Liver (tissue), 9 donors: ENCODE data around the gene MACROH2A2. TPM values are rescaled to one million over a fixed set of nuclear protein-coding genes. Genes with fewer than 3 reads are reported as not detected.

Experiments
- DNase-seq: peaks from one replicate; pipeline ENCODE4 v3.0.0-alpha.2; 2017; ENCODE audit warnings: low spot score
- H3K27ac ChIP-seq, 2 donors: one replicate each; pipeline ENCODE4 v1.7.0; 2013; ENCODE audit warnings: inconsistent platforms in 2 of 2, low read length in 2 of 2, control low read depth in 1 of 2, low read depth in 1 of 2, mild to moderate bottlenecking in 1 of 2
- H3K27me3 ChIP-seq, 4 donors: one replicate each; pipeline versions ENCODE4 v1.6.1 to v1.7.0; 2013; ENCODE audit warnings: low read length in 3 of 4, inconsistent platforms in 1 of 4, mild to moderate bottlenecking in 1 of 4, moderate library complexity in 1 of 4; ENCODE audit not compliant: control insufficient read depth in 4 of 4, insufficient read depth in 4 of 4
- H3K36me3 ChIP-seq, 4 donors: one replicate each; pipeline versions ENCODE4 v1.6.1 to v1.7.0; 2013; ENCODE audit warnings: low read length in 3 of 4, mild to moderate bottlenecking in 3 of 4, low read depth in 1 of 4, moderate library complexity in 1 of 4; ENCODE audit not compliant: control insufficient read depth in 4 of 4, insufficient read depth in 3 of 4
- H3K4me1 ChIP-seq, 4 donors: one replicate each; pipeline versions ENCODE4 v1.6.1 to v1.7.0; 2013; ENCODE audit warnings: low read length in 3 of 4, mild to moderate bottlenecking in 3 of 4, moderate library complexity in 1 of 4; ENCODE audit not compliant: control insufficient read depth in 4 of 4, insufficient read depth in 4 of 4
- H3K4me3 ChIP-seq, 3 donors: one replicate each; pipeline versions ENCODE4 v1.6.1 to v1.7.0; 2013; ENCODE audit warnings: low read length in 3 of 3, control low read depth in 1 of 3, low read depth in 1 of 3, mild to moderate bottlenecking in 1 of 3
- H3K9ac ChIP-seq, 2 donors: one replicate each; pipeline ENCODE4 v1.7.0; 2013; ENCODE audit warnings: low read length in 2 of 2, mild to moderate bottlenecking in 2 of 2, moderate library complexity in 2 of 2, control low read depth in 1 of 2, low read depth in 1 of 2
- H3K9me3 ChIP-seq, 4 donors: one replicate each; pipeline versions ENCODE4 v1.6.1 to v1.7.0; 2013; ENCODE audit warnings: low read length in 3 of 4; ENCODE audit not compliant: control insufficient read depth in 4 of 4
- FOXA1 ChIP-seq: IDR thresholded peaks from 2 replicates; pipeline ENCODE4 v1.6.1; 2016; ENCODE audit warnings: antibody characterized with exemption
- FOXA2 ChIP-seq: IDR thresholded peaks from 2 replicates; pipeline ENCODE4 v1.6.1; 2016; ENCODE audit warnings: antibody characterized with exemption
- GABPA ChIP-seq, 2 donors: IDR thresholded peaks in 1 of 2; conservative IDR thresholded peaks in 1 of 2; 2 replicates each; pipeline ENCODE4 v1.6.1; 2016; ENCODE audit warnings: antibody characterized with exemption in 2 of 2, mild to moderate bottlenecking in 1 of 2, moderate library complexity in 1 of 2
- HNF4G ChIP-seq: IDR thresholded peaks from 2 replicates; pipeline ENCODE4 v1.6.1; 2016; ENCODE audit warnings: antibody characterized with exemption
- JUND ChIP-seq, 2 donors: IDR thresholded peaks; 2 replicates each; pipeline ENCODE4 v1.6.1; 2016; ENCODE audit warnings: antibody characterized with exemption in 2 of 2
- NR2F2 ChIP-seq: IDR thresholded peaks from 2 replicates; pipeline ENCODE4 v1.6.1; 2016; ENCODE audit warnings: antibody characterized with exemption
- TAF1 ChIP-seq: conservative IDR thresholded peaks from 2 replicates; pipeline ENCODE4 v1.6.1; 2016; ENCODE audit warnings: antibody characterized with exemption, mild to moderate bottlenecking
- WGBS: extraction: QIAGEN DNeasy Blood & Tissue Kit; methylation state at CpG from one replicate; pipeline ENCODE4 v1.1.7; 2013; 5-methylcytosine and 5-hydroxymethylcytosine counted together
- polyA plus RNA-seq, 2 donors: library from polyadenylated mRNA; stranded (reverse) in 1 of 2; unstranded in 1 of 2; fragments of 200-250 nt in 1 of 2; fragments of >200 nt in 1 of 2; fragmentation: Nextera tagmentation in 1 of 2; extraction: Ambion mirVana in 1 of 2; gene quantifications; one replicate each; pipeline versions ENCODE4 v1.2.1 to v1.2.3, GENCODE V29; 2013 to 2015
- total RNA-seq, 2 donors: library from RNA; depleted of rRNA; stranded (reverse); fragments of >200 nt; gene quantifications; one replicate each; pipeline ENCODE4 v1.2.3, GENCODE V29; 2014
- TF ChIP-seq, protein P1 (sequence below): fragments of 150-350 bp; IDR thresholded peaks from 2 replicates; pipeline ENCODE4 v1.5.1; 2017; ENCODE audit warnings: improper control_type of control experiment, low read depth, low read length; ENCODE audit not compliant: missing input control
- TF ChIP-seq, protein P2 (sequence below): IDR thresholded peaks from 2 replicates; pipeline ENCODE4 v1.6.1; 2016; ENCODE audit warnings: antibody characterized with exemption
- TF ChIP-seq, protein P3 (sequence below): IDR thresholded peaks from 2 replicates; pipeline ENCODE4 v1.6.1; 2016; ENCODE audit warnings: antibody characterized with exemption
- TF ChIP-seq, protein P4 (sequence below): IDR thresholded peaks from 2 replicates; pipeline ENCODE4 v1.6.1; 2016; ENCODE audit warnings: antibody characterized with exemption, mild to moderate bottlenecking
- TF ChIP-seq, protein P5 (sequence below): IDR thresholded peaks from 2 replicates; pipeline ENCODE4 v1.6.1; 2016; ENCODE audit warnings: antibody characterized with exemption
- donor health status: healthy.
- donor health status: healthy.
- donor health status: healthy.
- donor health status: healthy.
- donor health status: healthy.

Gene MACROH2A2
- total and polyA plus RNA-seq, 4 donors, result 1.2 to 7.2 (median 3.4) TPM

DNA sequence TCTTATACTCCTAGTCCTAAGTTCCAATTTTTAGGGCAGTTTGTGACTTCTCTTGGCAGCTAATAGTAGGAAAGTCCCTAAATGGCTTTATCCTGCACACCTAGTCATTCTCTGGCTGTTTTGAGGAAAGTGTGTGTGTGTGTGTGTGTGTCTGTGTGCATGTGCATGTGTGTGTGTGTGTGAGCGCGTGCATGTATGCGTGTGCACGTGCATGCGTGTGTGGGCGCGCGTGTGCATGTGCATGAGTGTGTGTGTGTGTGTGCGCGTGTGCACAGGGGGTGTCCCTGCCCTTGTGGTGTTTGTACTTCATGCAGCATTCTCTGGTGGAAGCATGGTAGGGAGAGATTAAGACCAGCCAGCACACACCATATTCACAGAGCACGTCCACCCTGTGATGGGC is 18.2 kb downstream of the MACROH2A2 start:
- no peaks in the 10 kb centered on the region for H3K4me1 ChIP-seq
- H3K27ac ChIP-seq, result no peak overlapping the region
- no peaks in the 10 kb centered on the region for H3K36me3 ChIP-seq
- no peak overlapping the region for H3K9ac ChIP-seq
- H3K9me3 ChIP-seq, result no peaks in the 10 kb centered on the region
- no peak overlapping the region for H3K4me3 ChIP-seq
- WGBS, result 97% methylated on average over 11 of the region's 11 CpGs
- no peak for TF ChIP-seq FOXA2
- TF ChIP-seq, protein P1, sequence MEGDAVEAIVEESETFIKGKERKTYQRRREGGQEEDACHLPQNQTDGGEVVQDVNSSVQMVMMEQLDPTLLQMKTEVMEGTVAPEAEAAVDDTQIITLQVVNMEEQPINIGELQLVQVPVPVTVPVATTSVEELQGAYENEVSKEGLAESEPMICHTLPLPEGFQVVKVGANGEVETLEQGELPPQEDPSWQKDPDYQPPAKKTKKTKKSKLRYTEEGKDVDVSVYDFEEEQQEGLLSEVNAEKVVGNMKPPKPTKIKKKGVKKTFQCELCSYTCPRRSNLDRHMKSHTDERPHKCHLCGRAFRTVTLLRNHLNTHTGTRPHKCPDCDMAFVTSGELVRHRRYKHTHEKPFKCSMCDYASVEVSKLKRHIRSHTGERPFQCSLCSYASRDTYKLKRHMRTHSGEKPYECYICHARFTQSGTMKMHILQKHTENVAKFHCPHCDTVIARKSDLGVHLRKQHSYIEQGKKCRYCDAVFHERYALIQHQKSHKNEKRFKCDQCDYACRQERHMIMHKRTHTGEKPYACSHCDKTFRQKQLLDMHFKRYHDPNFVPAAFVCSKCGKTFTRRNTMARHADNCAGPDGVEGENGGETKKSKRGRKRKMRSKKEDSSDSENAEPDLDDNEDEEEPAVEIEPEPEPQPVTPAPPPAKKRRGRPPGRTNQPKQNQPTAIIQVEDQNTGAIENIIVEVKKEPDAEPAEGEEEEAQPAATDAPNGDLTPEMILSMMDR, result no peak
- TF ChIP-seq GABPA (IDR thresholded peaks at IDR 0.05 in 1 of 2, conservative IDR thresholded peaks at IDR 0.05 in 1 of 2), result no peak
- TF ChIP-seq, protein P2, sequence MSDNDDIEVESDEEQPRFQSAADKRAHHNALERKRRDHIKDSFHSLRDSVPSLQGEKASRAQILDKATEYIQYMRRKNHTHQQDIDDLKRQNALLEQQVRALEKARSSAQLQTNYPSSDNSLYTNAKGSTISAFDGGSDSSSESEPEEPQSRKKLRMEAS, result no peak
- TF ChIP-seq JUND (IDR thresholded peaks at IDR 0.05), result no peak
- no peak for TF ChIP-seq TAF1
- no peak for TF ChIP-seq NR2F2
- no peak for TF ChIP-seq HNF4G
- TF ChIP-seq, protein P3, sequence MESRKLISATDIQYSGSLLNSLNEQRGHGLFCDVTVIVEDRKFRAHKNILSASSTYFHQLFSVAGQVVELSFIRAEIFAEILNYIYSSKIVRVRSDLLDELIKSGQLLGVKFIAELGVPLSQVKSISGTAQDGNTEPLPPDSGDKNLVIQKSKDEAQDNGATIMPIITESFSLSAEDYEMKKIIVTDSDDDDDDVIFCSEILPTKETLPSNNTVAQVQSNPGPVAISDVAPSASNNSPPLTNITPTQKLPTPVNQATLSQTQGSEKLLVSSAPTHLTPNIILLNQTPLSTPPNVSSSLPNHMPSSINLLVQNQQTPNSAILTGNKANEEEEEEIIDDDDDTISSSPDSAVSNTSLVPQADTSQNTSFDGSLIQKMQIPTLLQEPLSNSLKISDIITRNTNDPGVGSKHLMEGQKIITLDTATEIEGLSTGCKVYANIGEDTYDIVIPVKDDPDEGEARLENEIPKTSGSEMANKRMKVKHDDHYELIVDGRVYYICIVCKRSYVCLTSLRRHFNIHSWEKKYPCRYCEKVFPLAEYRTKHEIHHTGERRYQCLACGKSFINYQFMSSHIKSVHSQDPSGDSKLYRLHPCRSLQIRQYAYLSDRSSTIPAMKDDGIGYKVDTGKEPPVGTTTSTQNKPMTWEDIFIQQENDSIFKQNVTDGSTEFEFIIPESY, result no peak
- no peaks in the 10 kb centered on the region for H3K27me3 ChIP-seq
- DNase-seq, result no peak

DNA sequence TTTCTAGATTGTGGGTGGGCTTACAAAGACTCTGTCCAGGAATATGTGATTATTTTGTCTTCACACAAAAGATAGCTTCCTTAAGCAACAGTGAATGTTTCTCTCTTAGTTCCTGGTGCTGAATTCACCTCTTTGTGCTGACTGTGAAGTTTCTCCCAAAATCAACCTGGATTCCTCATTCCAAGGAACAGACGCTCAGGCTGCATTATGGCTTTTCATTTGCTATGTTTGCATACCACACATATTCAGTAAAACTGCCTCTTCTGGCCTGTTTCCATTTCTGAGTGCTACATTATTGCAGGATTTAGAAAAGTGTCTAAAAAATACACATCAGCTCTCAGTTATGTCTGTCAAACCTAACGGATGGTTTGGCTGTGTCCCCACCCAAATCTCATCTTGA is 21.5 kb downstream of the MACROH2A2 start:
- Histone ChIP-seq H3K27me3 (no peaks in the 10 kb centered on the region), H3K4me1 (no peaks in the 10 kb centered on the region), H3K9ac (no peak overlapping the region), H3K4me3 (no peak overlapping the region), H3K9me3 (no peaks in the 10 kb centered on the region), H3K27ac (no peak overlapping the region), H3K36me3 (no peaks in the 10 kb centered on the region)
- TF ChIP-seq TAF1 (no peak), FOXA1 (no peak), FOXA2 (no peak), NR2F2 (no peak)
- TF ChIP-seq, protein P4, sequence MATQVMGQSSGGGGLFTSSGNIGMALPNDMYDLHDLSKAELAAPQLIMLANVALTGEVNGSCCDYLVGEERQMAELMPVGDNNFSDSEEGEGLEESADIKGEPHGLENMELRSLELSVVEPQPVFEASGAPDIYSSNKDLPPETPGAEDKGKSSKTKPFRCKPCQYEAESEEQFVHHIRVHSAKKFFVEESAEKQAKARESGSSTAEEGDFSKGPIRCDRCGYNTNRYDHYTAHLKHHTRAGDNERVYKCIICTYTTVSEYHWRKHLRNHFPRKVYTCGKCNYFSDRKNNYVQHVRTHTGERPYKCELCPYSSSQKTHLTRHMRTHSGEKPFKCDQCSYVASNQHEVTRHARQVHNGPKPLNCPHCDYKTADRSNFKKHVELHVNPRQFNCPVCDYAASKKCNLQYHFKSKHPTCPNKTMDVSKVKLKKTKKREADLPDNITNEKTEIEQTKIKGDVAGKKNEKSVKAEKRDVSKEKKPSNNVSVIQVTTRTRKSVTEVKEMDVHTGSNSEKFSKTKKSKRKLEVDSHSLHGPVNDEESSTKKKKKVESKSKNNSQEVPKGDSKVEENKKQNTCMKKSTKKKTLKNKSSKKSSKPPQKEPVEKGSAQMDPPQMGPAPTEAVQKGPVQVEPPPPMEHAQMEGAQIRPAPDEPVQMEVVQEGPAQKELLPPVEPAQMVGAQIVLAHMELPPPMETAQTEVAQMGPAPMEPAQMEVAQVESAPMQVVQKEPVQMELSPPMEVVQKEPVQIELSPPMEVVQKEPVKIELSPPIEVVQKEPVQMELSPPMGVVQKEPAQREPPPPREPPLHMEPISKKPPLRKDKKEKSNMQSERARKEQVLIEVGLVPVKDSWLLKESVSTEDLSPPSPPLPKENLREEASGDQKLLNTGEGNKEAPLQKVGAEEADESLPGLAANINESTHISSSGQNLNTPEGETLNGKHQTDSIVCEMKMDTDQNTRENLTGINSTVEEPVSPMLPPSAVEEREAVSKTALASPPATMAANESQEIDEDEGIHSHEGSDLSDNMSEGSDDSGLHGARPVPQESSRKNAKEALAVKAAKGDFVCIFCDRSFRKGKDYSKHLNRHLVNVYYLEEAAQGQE, result no peak
- TF ChIP-seq, protein P5, sequence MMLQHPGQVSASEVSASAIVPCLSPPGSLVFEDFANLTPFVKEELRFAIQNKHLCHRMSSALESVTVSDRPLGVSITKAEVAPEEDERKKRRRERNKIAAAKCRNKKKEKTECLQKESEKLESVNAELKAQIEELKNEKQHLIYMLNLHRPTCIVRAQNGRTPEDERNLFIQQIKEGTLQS, result no peak
- no peak for DNase-seq
- WGBS, result 93% methylated on average over 2 of the region's 2 CpGs
